Kidney epithelial cell (primary cell): ENCODE results near the gene FGD1. TPM values are rescaled to one million over a fixed set of nuclear protein-coding genes. Genes with fewer than 3 reads are reported as not detected.

ENCODE experiments used
- DNase-seq: peaks from one replicate; pipeline ENCODE4 v3.0.0-alpha.2; 2010; ENCODE audit warnings: low read depth
- H3K27me3 ChIP-seq: 2 replicates; pipeline ENCODE4 v1.6.0; 2011; ENCODE audit warnings: low read length; ENCODE audit not compliant: control insufficient read depth, insufficient read depth
- H3K36me3 ChIP-seq: 2 replicates; pipeline ENCODE4 v1.5.1; 2011; ENCODE audit warnings: low read length; ENCODE audit not compliant: control insufficient read depth, insufficient read depth
- H3K4me3 ChIP-seq: 2 replicates; pipeline ENCODE4 v1.5.1; 2011; ENCODE audit warnings: low read depth, mild to moderate bottlenecking, control low read depth, low read length
- total RNA-seq: library from RNA; depleted of rRNA; stranded (reverse); fragments of >200 nt; gene quantifications from 2 replicates; pipeline ENCODE4 v1.2.3, GENCODE V29; 2015
- TF ChIP-seq, protein P1 (sequence below): IDR thresholded peaks from 2 replicates; pipeline ENCODE4 v1.5.1; 2011; ENCODE audit warnings: mild to moderate bottlenecking, moderate library complexity, low read length, control low read depth, inconsistent platforms; ENCODE audit not compliant: insufficient read depth, poor library complexity, severe bottlenecking

The FGD1 gene
- total RNA-seq, 1 donor from 2014 or later: 11.8 TPM

DNA sequence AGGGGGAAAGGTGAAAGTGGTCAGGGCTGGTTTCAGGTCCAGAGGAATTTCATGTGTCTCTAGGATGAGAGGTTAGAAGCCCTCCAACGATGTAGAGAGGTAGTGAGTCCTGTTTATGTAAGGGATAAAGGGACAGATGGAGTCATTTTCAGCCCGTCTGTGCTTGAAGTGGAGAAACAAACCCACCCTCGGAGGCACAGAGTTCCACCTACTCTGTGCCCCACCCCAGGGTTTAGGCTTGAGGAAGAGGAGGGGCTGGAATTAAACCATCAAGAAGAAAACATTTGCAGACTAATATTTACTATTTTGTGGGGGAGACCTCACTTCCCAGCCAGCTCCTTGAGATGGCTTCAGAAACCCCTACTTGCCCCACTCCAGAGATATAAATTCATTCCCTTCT lies 33.1 kb upstream of the FGD1 start:
- TF ChIP-seq, protein P1, sequence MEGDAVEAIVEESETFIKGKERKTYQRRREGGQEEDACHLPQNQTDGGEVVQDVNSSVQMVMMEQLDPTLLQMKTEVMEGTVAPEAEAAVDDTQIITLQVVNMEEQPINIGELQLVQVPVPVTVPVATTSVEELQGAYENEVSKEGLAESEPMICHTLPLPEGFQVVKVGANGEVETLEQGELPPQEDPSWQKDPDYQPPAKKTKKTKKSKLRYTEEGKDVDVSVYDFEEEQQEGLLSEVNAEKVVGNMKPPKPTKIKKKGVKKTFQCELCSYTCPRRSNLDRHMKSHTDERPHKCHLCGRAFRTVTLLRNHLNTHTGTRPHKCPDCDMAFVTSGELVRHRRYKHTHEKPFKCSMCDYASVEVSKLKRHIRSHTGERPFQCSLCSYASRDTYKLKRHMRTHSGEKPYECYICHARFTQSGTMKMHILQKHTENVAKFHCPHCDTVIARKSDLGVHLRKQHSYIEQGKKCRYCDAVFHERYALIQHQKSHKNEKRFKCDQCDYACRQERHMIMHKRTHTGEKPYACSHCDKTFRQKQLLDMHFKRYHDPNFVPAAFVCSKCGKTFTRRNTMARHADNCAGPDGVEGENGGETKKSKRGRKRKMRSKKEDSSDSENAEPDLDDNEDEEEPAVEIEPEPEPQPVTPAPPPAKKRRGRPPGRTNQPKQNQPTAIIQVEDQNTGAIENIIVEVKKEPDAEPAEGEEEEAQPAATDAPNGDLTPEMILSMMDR: no peak
- peak overlapping the region; percentile 46 for H3K4me3 ChIP-seq
- H3K27me3 ChIP-seq: no peaks in the 10 kb centered on the region
- no peaks in the 10 kb centered on the region for H3K36me3 ChIP-seq
- DNase-seq: no peak

DNA sequence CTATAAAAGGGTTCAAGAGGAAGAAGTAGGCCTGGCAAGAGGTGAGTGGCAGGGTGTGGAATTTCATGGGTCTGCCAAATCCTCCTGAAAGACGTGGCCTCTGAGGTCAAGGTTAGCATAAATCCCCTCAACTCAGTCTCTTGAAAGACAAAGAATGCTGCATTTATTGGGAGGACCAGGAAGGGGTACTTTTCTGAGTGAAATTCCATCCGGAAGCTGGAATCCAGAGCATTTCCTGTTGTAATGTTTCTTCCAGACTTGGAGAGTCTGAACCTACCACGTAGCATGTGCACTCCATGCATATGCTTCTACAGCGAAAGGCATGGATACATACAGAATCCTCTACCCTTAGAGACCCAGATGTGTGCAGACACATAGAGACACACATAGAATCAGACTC lies 13.4 kb upstream of the FGD1 start:
- H3K36me3 ChIP-seq: no peaks in the 10 kb centered on the region

DNA sequence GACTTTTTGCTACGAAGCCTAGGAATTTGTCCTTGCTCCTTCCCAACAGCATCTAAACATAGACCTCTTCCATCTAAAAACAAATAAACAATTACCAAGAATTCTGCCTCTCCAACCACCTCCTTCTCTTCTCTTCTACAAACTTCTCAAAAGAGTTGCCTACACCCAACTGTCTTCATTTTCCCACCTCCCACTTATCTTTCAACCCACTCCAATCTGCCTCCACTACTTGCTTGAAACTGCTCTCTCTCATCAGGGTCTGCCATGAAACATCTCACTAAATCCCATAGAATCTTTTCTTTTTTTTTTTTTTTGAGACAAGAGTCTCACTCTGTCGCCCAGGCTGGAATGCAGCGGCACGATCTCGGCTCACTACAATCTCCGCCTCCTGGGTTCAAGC lies 902 bp upstream of the FGD1 start:
- DNase-seq: no peak
- no peaks in the 10 kb centered on the region for H3K36me3 ChIP-seq
- no peak overlapping the region for H3K4me3 ChIP-seq
- no peaks in the 10 kb centered on the region for H3K27me3 ChIP-seq
- TF ChIP-seq, protein P1: no peak

More for the DNA sequence above, 13.4 kb upstream of the FGD1 start:
- DNase-seq: no peak
- TF ChIP-seq, protein P1: no peak
- Histone ChIP-seq H3K4me3 (no peak overlapping the region), H3K27me3 (no peaks in the 10 kb centered on the region)

DNA sequence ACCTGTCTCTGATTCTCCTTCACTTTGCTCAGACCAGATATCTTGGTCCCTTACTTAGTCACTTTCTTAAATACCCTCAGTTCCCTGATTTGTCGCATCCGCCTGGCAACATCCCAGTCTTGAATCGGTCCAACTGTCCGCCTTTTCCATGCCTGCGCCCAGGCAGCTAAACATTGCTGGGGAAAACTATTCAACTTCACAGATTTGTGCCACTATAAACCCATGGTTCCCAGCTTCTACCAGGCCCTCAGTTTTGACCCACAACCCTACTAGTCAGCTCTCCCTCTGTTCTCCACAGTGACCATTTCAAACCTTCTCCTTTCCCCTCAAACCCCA lies 451 bp upstream of the FGD1 start:
- TF ChIP-seq, protein P1: no peak
- DNase-seq: no peak
- Histone ChIP-seq H3K36me3 (no peaks in the 10 kb centered on the region), H3K27me3 (no peaks in the 10 kb centered on the region), H3K4me3 (peak overlapping the region; percentile 56)

DNA sequence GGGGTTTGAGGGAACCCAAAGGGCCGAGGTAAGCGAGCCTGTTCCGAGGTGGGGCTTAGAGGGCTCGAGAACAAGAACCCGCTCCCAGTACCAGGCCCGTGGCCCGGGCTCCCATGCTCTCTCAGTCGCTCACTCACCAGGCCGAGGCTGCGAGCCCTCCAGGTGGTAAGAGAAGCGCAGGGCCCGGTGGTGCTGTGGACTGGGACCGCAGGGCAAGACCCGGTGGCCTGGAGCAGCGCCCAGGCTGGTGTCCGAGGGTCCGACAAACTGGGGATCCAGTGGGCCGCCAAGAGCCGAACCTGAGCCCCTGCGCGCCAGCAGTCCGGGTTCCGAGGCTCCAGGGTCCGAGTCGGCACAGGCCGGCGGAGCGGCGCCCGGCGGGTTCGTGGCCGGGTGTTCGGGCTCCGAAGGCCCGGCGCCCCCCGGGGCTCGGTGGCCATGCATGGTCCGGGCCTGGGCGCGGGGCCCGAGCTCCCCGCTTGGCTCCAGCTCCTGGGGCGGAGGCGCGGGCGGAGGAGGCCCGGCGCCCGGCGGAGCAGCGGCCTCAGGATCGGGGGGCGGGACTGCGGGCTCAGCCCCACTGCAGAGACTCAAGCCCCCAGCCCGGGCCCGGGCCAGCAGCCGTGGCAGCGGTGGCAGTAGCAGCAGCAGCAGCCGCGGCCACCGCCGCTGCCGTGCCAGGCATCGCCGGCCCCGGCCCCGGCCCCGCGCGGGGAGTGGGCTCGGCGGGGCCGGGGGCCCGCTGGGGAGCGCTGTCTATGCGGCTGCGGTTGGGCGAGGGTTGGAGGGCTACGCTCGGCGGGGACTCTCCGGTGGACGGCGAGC lies 833 bp downstream of the FGD1 start:
- Histone ChIP-seq H3K4me3 (peak overlapping the region; percentile 56), H3K27me3 (no peaks in the 10 kb centered on the region), H3K36me3 (no peaks in the 10 kb centered on the region)
- no peak for DNase-seq
- TF ChIP-seq, protein P1: no peak

DNA sequence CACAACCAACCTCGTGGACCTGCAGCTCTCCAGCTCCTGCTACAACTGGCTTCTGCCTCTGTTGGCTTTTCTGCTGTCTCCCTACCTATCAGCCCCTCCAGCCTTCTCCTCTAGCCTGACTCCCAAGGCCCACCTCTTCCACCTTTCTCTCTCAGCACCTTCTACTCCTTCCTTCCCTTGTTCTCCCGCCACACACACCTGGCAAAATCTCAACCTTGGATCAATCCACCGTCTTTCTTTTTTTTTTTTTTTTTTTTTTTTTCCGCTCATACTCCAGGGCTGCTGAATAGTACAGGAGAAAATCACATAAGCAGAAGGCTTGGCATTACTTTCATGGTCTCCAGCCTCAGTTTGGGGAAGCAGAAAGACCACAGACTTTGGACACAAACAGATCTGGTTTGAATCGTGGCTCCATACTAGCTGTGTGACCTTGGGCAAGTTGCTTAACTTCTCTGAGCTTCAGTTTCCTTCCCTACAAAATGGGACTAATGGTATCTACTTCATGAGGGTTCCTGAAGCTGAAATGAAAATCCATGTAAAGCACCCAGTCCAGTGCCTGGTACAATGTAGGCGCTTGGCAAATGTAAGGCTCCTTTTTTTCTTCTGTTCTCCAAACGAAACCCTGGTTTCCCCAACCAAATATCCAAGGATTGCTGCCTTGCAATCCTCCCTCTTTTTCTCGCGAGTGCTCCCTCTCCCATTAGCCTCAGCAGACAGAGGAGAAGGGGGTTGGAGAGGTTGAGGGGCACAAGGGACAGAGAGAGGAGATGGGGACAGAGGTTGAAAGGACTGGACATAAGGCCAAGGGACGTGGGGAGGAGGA lies 1.7 kb downstream of the FGD1 start:
- DNase-seq: no peak
- TF ChIP-seq, protein P1: no peak
- Histone ChIP-seq H3K36me3 (no peaks in the 10 kb centered on the region), H3K27me3 (no peaks in the 10 kb centered on the region), H3K4me3 (peak overlapping the region; percentile 56)
